Measurements from ENCODE around the gene CLDN9.

Gene CLDN9

DNA sequence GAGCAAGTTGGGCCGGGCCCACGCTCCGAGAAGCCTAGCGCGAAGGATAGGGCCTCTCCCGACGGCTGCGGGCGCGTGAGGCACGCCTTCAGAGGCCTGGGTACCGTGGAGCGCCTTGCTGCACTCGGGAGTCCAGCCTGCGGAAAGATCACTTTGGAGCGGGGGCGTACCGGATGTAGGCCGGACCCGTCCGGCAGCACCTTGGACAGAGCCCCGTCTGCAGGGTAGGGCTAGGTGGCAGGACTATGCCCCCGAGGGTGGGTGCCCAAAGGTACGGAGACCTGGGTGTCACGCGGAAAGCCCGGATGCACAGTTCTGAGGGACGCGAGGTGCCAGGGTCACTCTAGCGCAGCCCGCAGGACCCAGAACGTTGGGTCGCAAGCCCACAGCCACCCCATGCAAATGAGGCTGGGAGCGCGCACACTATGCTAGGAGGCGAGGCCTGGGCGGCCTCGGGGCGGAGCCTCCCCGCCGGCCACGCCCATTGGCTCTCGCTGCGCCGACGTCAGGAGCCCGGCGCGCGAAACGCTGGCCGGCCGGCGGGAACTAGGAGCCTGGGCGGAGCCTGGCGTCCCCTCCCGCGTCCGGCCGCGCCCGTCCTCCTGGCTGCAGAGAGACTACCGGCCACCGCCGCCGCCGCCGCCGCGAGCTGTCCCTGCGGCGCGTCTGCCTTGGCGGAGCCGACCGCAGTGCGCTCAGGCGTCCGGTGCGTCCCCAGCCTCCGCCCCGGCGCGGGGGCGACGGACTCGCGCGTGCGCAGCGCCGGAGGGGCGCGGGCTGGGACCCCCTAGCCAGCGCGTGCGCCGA lies 43.8 kb upstream of the CLDN9 start, which contains the start of gene PAQR4:
Gene PAQR4 (plus strand): TSS at position 611 of the 807 bp plus-strand sequence. CDS start 327 bp downstream, outside the sequence.
- Histone ChIP-seq H3K36me3 (ENCODE audit: control insufficient read depth, insufficient read depth, low read length) (peaks cover 16% of the 10 kb centered on the region), H3K4me1 (ENCODE audit: control insufficient read depth, insufficient read depth, low read length, poor library complexity, severe bottlenecking) (no peaks in the 10 kb centered on the region), H3K27ac (ENCODE audit: low read depth, low read length, severe bottlenecking) (no peak within 1 kb of the TSS), H3K9me3 (ENCODE audit: control insufficient read depth, low read length) (no peaks in the 10 kb centered on the region), H3K4me3 (ENCODE audit: extremely low read depth, insufficient read depth, low read length, poor library complexity, severe bottlenecking) (peak within 1 kb of the TSS; percentile 64)
- 3% methylated on average over 89 to 98 of the region's 98 CpGs for WGBS, 2 experiments (ENCODE audit: insufficient coverage in 2 of 2)

- 1% methylated on average over 60 to 75 of the region's 83 CpGs for WGBS, 2 experiments (ENCODE audit: insufficient coverage in 2 of 2)
- Histone ChIP-seq H3K36me3 (ENCODE audit: control insufficient read depth, insufficient read depth, low read length) (peaks cover 23% of the 10 kb centered on the region), H3K27ac (ENCODE audit: low read depth, low read length, severe bottlenecking) (no peak overlapping the region), H3K9me3 (ENCODE audit: control insufficient read depth, low read length) (no peaks in the 10 kb centered on the region), H3K4me3 (ENCODE audit: extremely low read depth, insufficient read depth, low read length, poor library complexity, severe bottlenecking) (peak overlapping the region; percentile 64), H3K4me1 (ENCODE audit: control insufficient read depth, insufficient read depth, low read length, poor library complexity, severe bottlenecking) (no peaks in the 10 kb centered on the region)
Measured at GRCh38 chr16:2969545-2970521, 42.9 kb upstream of the CLDN9 start.

DNA sequence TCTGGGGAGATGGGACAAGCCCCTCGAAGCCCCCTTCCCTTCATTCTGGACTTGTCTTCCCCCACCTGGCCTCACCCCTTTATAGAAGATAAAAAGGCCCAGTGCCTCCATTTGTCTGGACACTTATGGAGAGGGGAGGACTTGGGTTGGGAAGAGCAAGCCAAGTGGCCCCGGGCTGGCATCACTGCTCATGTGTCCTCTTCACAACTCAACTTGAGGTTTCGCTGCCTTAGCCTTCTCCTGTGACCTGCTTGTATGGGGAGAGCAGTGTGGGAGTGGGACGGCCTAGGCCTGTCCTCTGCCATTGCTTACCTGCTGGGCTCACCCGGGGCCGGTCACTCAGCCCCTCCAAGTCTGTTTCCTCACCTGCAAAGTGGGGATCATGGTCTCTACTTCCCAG lies 42.2 kb upstream of the CLDN9 start:
- Histone ChIP-seq H3K4me1 (ENCODE audit: control insufficient read depth, insufficient read depth, low read length, poor library complexity, severe bottlenecking) (no peaks in the 10 kb centered on the region), H3K4me3 (ENCODE audit: extremely low read depth, insufficient read depth, low read length, poor library complexity, severe bottlenecking) (peak overlapping the region; percentile 64), H3K9me3 (ENCODE audit: control insufficient read depth, low read length) (no peaks in the 10 kb centered on the region), H3K36me3 (ENCODE audit: control insufficient read depth, insufficient read depth, low read length) (peaks cover 27% of the 10 kb centered on the region), H3K27ac (ENCODE audit: low read depth, low read length, severe bottlenecking) (no peak overlapping the region)
- WGBS, 2 experiments (ENCODE audit: insufficient coverage in 2 of 2), result 79 to 84% methylated on average over 5 to 6 of the region's 6 CpGs

DNA sequence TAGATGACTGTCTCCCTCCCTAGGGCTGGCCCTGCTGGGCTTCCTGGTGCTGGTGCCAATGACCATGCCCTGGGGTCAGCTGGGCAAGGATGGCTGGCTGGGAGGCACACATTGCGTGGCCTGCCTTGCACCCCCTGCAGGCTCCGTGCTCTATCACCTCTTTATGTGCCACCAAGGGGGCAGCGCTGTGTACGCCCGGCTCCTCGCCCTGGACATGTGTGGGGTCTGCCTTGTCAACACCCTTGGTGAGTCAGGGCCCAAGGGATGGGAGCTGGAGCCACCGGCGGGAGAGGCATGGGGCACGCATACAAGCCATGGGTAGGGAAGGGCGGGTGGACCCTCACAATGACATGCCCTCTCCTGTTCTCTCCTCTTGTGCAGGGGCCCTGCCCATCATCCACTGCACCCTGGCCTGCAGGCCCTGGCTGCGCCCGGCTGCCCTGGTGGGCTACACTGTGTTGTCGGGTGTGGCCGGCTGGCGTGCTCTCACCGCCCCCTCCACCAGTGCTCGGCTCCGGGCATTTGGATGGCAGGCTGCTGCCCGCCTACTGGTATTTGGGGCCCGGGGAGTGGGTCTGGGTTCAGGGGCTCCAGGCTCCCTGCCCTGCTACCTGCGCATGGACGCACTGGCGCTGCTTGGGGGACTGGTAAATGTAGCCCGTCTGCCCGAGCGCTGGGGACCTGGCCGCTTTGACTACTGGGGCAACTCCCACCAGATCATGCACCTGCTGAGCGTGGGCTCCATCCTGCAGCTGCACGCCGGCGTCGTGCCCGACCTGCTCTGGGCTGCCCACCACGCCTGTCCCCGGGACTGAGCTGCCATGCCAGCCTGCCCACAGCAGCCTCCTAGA lies 41.4 kb upstream of the CLDN9 start:
- H3K27ac ChIP-seq (ENCODE audit: low read depth, low read length, severe bottlenecking), result no peak overlapping the region
- no peaks in the 10 kb centered on the region for H3K9me3 ChIP-seq (ENCODE audit: control insufficient read depth, low read length)
- peaks cover 35% of the 10 kb centered on the region for H3K36me3 ChIP-seq (ENCODE audit: control insufficient read depth, insufficient read depth, low read length)
- H3K4me3 ChIP-seq (ENCODE audit: extremely low read depth, insufficient read depth, low read length, poor library complexity, severe bottlenecking), result peak overlapping the region; percentile 64
- H3K4me1 ChIP-seq (ENCODE audit: control insufficient read depth, insufficient read depth, low read length, poor library complexity, severe bottlenecking), result no peaks in the 10 kb centered on the region
- WGBS, 2 experiments (ENCODE audit: insufficient coverage in 2 of 2), result 97 to 98% methylated on average over 28 to 33 of the region's 35 CpGs

- no peaks in the 10 kb centered on the region for H3K9me3 ChIP-seq (ENCODE audit: control insufficient read depth, low read length)
- H3K27ac ChIP-seq (ENCODE audit: low read depth, low read length, severe bottlenecking), result peak overlapping the region; percentile 5
- H3K4me1 ChIP-seq (ENCODE audit: control insufficient read depth, insufficient read depth, low read length, poor library complexity, severe bottlenecking), result no peaks in the 10 kb centered on the region
- 91% methylated on average over 14 to 15 of the region's 15 CpGs for WGBS, 2 experiments (ENCODE audit: insufficient coverage in 2 of 2)
- no peak overlapping the region for H3K4me3 ChIP-seq (ENCODE audit: extremely low read depth, insufficient read depth, low read length, poor library complexity, severe bottlenecking)
- peaks cover 40% of the 10 kb centered on the region for H3K36me3 ChIP-seq (ENCODE audit: control insufficient read depth, insufficient read depth, low read length)
Measured at GRCh38 chr16:2971985-2972784, 40.5 kb upstream of the CLDN9 start.

DNA sequence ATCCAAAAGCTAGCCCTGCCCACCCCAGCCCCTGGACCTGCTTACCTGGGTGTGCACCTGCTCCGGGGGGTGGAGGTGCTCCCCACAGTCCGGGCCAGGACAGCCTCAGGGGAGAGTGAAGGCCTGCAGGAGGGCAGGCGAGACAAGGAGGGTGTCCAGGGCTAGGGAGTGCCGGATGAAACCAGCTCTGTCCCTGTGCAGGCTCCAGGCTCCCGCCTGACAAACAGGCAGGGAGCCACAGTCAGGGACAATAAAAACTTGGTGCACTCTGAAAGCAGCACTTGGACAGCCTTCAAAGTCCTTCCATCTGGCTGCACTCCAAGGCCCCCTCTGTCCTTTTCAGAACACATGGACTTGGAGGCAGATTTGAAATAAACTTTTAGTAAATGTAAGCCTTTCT lies 39.6 kb upstream of the CLDN9 start:
- WGBS, 2 experiments (ENCODE audit: insufficient coverage in 2 of 2), result 83 to 98% methylated on average over 5 of the region's 5 CpGs
- Histone ChIP-seq H3K36me3 (ENCODE audit: control insufficient read depth, insufficient read depth, low read length) (peaks cover 47% of the 10 kb centered on the region), H3K9me3 (ENCODE audit: control insufficient read depth, low read length) (no peaks in the 10 kb centered on the region), H3K4me3 (ENCODE audit: extremely low read depth, insufficient read depth, low read length, poor library complexity, severe bottlenecking) (no peak overlapping the region), H3K4me1 (ENCODE audit: control insufficient read depth, insufficient read depth, low read length, poor library complexity, severe bottlenecking) (no peaks in the 10 kb centered on the region), H3K27ac (ENCODE audit: low read depth, low read length, severe bottlenecking) (no peak overlapping the region)

DNA sequence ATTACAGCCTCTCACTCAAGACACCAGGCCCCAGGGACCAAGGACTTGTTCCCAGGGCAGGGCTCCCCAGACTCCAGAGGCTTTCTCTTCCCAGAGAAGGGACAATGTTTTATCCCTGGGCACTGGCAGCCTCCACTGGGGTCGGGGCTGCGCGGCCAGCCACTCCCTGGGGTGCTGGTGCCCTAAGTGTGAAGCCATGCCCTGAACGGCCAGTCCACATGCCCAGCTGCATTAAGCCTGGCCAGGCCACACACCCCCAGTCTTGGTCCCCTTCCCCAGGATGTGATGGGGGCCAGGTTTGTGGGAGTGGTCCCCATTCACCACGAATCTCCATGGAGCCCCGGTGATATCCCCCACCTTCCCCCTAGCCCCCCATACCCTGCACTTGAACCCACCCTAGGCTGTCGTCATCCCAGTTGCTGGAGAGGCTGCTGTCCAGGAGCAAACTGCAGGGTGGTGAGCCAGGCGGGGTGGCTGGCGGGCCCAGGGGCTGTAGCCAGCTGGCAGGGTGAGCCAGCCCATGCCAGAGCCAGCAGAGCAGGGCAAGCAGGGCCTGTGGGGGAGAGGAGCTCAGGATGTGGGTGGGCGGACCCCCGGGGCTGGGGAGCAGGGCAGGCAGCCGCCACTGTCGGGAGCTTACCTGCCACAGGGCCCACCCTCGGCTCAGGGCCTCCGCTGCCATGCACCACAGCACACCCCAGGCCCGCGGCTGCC lies 39.0 kb upstream of the CLDN9 start:
- WGBS, 2 experiments (ENCODE audit: insufficient coverage in 2 of 2), result 90 to 96% methylated on average over 13 to 14 of the region's 17 CpGs
- no peak overlapping the region for H3K4me3 ChIP-seq (ENCODE audit: extremely low read depth, insufficient read depth, low read length, poor library complexity, severe bottlenecking)
- no peaks in the 10 kb centered on the region for H3K9me3 ChIP-seq (ENCODE audit: control insufficient read depth, low read length)
- peaks cover 50% of the 10 kb centered on the region for H3K36me3 ChIP-seq (ENCODE audit: control insufficient read depth, insufficient read depth, low read length)
- no peaks in the 10 kb centered on the region for H3K4me1 ChIP-seq (ENCODE audit: control insufficient read depth, insufficient read depth, low read length, poor library complexity, severe bottlenecking)
- no peak overlapping the region for H3K27ac ChIP-seq (ENCODE audit: low read depth, low read length, severe bottlenecking)

GRCh38 chr16:2974319-2975056 lies 38.2 kb upstream of the CLDN9 start:
- Histone ChIP-seq H3K36me3 (ENCODE audit: control insufficient read depth, insufficient read depth, low read length) (peaks cover 50% of the 10 kb centered on the region), H3K9me3 (ENCODE audit: control insufficient read depth, low read length) (no peaks in the 10 kb centered on the region), H3K4me3 (ENCODE audit: extremely low read depth, insufficient read depth, low read length, poor library complexity, severe bottlenecking) (no peak overlapping the region), H3K27ac (ENCODE audit: low read depth, low read length, severe bottlenecking) (no peak overlapping the region), H3K4me1 (ENCODE audit: control insufficient read depth, insufficient read depth, low read length, poor library complexity, severe bottlenecking) (no peaks in the 10 kb centered on the region)
- WGBS, 2 experiments (ENCODE audit: insufficient coverage in 2 of 2), result 95% methylated on average over 13 to 15 of the region's 15 CpGs

Measured in mesodermal cell (in vitro differentiated cells).